CD14-positive monocyte (primary cell): ENCODE results near the gene URB2. TPM values are rescaled to one million over a fixed set of nuclear protein-coding genes. Genes with fewer than 3 reads are reported as not detected.

Source experiments
- DNase-seq, 3 donors: peaks; one replicate each; pipeline ENCODE4 v3.0.0-alpha.2; 2011 to 2022
- H2AFZ ChIP-seq: 2 replicates; pipeline ENCODE4 v1.6.0; 2012; ENCODE audit warnings: mild to moderate bottlenecking, low read depth, low read length, inconsistent platforms; ENCODE audit not compliant: insufficient read depth, poor library complexity, severe bottlenecking
- H3K27ac ChIP-seq, 2 donors: 1 replicate in 1 of 2; 2 replicates in 1 of 2; pipeline ENCODE4 v1.5.1; 2012 to 2013; ENCODE audit warnings: low read length in 2 of 2, control low read depth in 1 of 2, inconsistent platforms in 1 of 2, low read depth in 1 of 2, mild to moderate bottlenecking in 1 of 2
- H3K27me3 ChIP-seq, 2 donors: one replicate each; pipeline versions ENCODE4 v1.6.0 to v1.6.1; 2011 to 2013; ENCODE audit warnings: low read length in 2 of 2; ENCODE audit not compliant: control insufficient read depth in 2 of 2, insufficient read depth in 2 of 2
- H3K36me3 ChIP-seq, 2 donors: replicated peaks in 1 of 2; 1 replicate in 1 of 2; 2 replicates in 1 of 2; pipeline versions ENCODE4 v1.5.1 to v1.6.1; 2012 to 2013; ENCODE audit warnings: low read length in 2 of 2, control low read depth in 1 of 2, inconsistent platforms in 1 of 2, mild to moderate bottlenecking in 1 of 2; ENCODE audit not compliant: insufficient read depth in 2 of 2, control insufficient read depth in 1 of 2
- H3K4me1 ChIP-seq, 2 donors: 1 replicate in 1 of 2; 2 replicates in 1 of 2; pipeline versions ENCODE4 v1.5.1 to v1.6.1; 2012 to 2013; ENCODE audit warnings: low read length in 2 of 2, control low read depth in 1 of 2, inconsistent platforms in 1 of 2, mild to moderate bottlenecking in 1 of 2, moderate library complexity in 1 of 2; ENCODE audit not compliant: insufficient read depth in 2 of 2, control insufficient read depth in 1 of 2
- H3K4me2 ChIP-seq: replicated peaks from 2 replicates; pipeline ENCODE3; 2012; ENCODE audit warnings: low read length, moderate library complexity, mild to moderate bottlenecking; ENCODE audit not compliant: poor library complexity, severe bottlenecking; ENCODE audit errors: extremely low read depth
- H3K4me3 ChIP-seq, 3 experiments: fragments of 200-600 bp in 1 of 3; sonication (generic) in 1 of 3; replicated peaks in 1 of 3; 1 replicate in 2 of 3; 2 replicates in 1 of 3; pipeline ENCODE4 v1.5.1; 2011 to 2013; ENCODE audit warnings: low read length in 3 of 3, mild to moderate bottlenecking in 3 of 3, control low read depth in 2 of 3, low read depth in 2 of 3, inconsistent platforms in 1 of 3, moderate library complexity in 1 of 3
- H3K79me2 ChIP-seq: 2 replicates; pipeline ENCODE4 v1.6.0; 2012; ENCODE audit warnings: mild to moderate bottlenecking, control low read depth, inconsistent platforms, low read length, moderate library complexity; ENCODE audit not compliant: insufficient read depth
- H3K9ac ChIP-seq: 2 replicates; pipeline ENCODE4 v1.6.0; 2017; ENCODE audit warnings: low read length, mild to moderate bottlenecking; ENCODE audit not compliant: insufficient read depth, poor library complexity, severe bottlenecking
- H3K9me3 ChIP-seq, 2 donors: replicated peaks in 1 of 2; 1 replicate in 1 of 2; 2 replicates in 1 of 2; pipeline versions ENCODE4 v1.5.1 to v1.6.1; 2012 to 2013; ENCODE audit warnings: low read length in 2 of 2, control low read depth in 1 of 2; ENCODE audit not compliant: control insufficient read depth in 1 of 2, insufficient read depth in 1 of 2
- H4K20me1 ChIP-seq: 2 replicates; pipeline ENCODE4 v1.6.0; 2012; ENCODE audit warnings: mild to moderate bottlenecking, low read length, control low read depth, moderate library complexity; ENCODE audit not compliant: insufficient read depth
- H3K27ac Mint-ChIP-seq, 7 donors: one replicate each; pipeline ENCODE4 v1.8.0; 2020; ENCODE audit warnings: mild to moderate bottlenecking in 7 of 7, mixed read lengths in 7 of 7, moderate library complexity in 6 of 7, inconsistent platforms in 2 of 7
- H3K27me3 Mint-ChIP-seq, 3 donors: one replicate each; pipeline ENCODE4 v1.8.0; 2021 to 2022; ENCODE audit warnings: low read depth in 3 of 3, mild to moderate bottlenecking in 3 of 3, mixed read lengths in 3 of 3, moderate library complexity in 3 of 3, inconsistent platforms in 1 of 3
- H3K36me3 Mint-ChIP-seq, 2 donors: one replicate each; pipeline ENCODE4 v1.8.0; 2020; ENCODE audit warnings: mixed read lengths in 2 of 2, inconsistent platforms in 1 of 2, mild to moderate bottlenecking in 1 of 2
- H3K4me1 Mint-ChIP-seq: one replicate; pipeline ENCODE4 v1.8.0; 2020; ENCODE audit warnings: mild to moderate bottlenecking, mixed read lengths
- H3K4me3 Mint-ChIP-seq, 2 donors: one replicate each; pipeline ENCODE4 v1.8.0; 2020; ENCODE audit warnings: mild to moderate bottlenecking in 2 of 2, mixed read lengths in 2 of 2, moderate library complexity in 1 of 2
- H3K9me3 Mint-ChIP-seq, 7 donors: one replicate each; pipeline ENCODE4 v1.8.0; 2020 to 2022; ENCODE audit warnings: mixed read lengths in 7 of 7, mild to moderate bottlenecking in 6 of 7, moderate library complexity in 6 of 7, inconsistent platforms in 2 of 7
- WGBS: methylation state at CpG from one replicate; pipeline ENCODE4 v1.1.5; 2013; ENCODE audit warnings: missing lambda C conversion rate; ENCODE audit not compliant: insufficient coverage; 5-methylcytosine and 5-hydroxymethylcytosine counted together
- intact Hi-C, 2 donors: fragments of 100-400 bp; cut with micrococcal nuclease; formaldehyde crosslinking; loops; one replicate each; pipeline versions ENCODE4 v1.15.0 to v1.15.1; 2023
- polyA plus RNA-seq, 3 donors: library from polyadenylated mRNA; depleted of rRNA in 1 of 3; unstranded in 2 of 3; stranded (reverse) in 1 of 3; fragments of 300-500 nt in 2 of 3; fragments of >200 nt in 1 of 3; fragmentation: Illumina TruSeq in 2 of 3; gene quantifications; 1 replicate in 2 of 3; 2 replicates in 1 of 3; pipeline ENCODE4 v1.2.3, GENCODE V29; 2012 to 2021
- TF ChIP-seq, protein P1 (sequence below): fragments of 200-600 bp; IDR thresholded peaks from one replicate; pipeline ENCODE4 v1.8.0; 2022; ENCODE audit warnings: antibody characterized with exemption, mild to moderate bottlenecking

The URB2 gene
- polyA plus RNA-seq, 3 donors: 0.79 to 2.8 (median 1.5) TPM

DNA sequence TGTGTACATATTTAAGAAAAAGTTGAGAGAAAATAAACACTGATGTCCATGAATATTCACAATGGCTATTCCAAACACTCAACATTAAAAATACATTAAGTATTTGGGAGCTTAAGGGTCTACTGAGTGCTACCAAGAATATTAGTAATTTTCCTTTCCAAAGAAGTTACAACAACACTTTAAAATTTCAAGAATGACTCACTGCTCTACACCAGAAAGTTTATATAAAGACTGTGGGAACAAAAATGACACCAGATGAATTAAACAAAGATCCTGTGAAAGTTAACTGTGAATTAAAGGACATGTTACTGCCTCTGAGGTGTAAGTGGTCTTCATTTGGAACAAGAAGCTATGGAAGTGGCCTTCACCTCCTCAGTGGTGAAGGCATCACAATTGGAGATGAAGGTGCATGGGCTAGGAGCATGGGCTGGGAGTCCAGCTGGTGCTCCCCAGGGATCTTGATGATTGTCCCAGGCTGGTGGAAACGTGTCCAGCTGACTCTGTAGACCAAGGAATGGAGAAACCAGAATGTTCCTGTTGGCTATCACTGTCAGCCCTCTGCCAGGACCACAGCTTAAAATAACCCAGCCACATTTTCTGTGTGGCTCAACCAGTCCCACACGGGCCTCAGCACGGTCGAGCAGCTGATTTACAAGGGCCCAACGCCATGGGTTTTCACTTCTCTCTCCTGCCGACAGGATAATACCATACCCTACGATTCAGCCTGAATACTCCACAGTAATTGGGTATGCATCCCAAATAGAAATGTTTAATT lies 28.9 kb upstream of the URB2 start:
- H3K36me3 Mint-ChIP-seq: peaks cover 56 to 75% of the 10 kb centered on the region in 2 donors
- Histone ChIP-seq H3K36me3 (peaks cover 44 to 81% of the 10 kb centered on the region in 2 donors), H3K9me3 (no peaks in the 10 kb centered on the region), H3K27me3 (no peaks in the 10 kb centered on the region), H3K4me3 (no peak overlapping the region), H3K4me2 (no peak overlapping the region), H3K27ac (peak overlapping the region in 1 of 2 donors; percentile 38), H4K20me1 (peaks cover 33% of the 10 kb centered on the region), H3K9ac (no peak overlapping the region), H3K4me1 (no peaks in the 10 kb centered on the region), H3K79me2 (peaks cover 42% of the 10 kb centered on the region), H2AFZ (no peak overlapping the region)
- peak overlapping the region in 4 of 7 donors; percentile 20 to 62 (median 36) for H3K27ac Mint-ChIP-seq
- H3K27me3 Mint-ChIP-seq: no peaks in the 10 kb centered on the region
- no peaks in the 10 kb centered on the region for H3K9me3 Mint-ChIP-seq
- TF ChIP-seq, protein P1, sequence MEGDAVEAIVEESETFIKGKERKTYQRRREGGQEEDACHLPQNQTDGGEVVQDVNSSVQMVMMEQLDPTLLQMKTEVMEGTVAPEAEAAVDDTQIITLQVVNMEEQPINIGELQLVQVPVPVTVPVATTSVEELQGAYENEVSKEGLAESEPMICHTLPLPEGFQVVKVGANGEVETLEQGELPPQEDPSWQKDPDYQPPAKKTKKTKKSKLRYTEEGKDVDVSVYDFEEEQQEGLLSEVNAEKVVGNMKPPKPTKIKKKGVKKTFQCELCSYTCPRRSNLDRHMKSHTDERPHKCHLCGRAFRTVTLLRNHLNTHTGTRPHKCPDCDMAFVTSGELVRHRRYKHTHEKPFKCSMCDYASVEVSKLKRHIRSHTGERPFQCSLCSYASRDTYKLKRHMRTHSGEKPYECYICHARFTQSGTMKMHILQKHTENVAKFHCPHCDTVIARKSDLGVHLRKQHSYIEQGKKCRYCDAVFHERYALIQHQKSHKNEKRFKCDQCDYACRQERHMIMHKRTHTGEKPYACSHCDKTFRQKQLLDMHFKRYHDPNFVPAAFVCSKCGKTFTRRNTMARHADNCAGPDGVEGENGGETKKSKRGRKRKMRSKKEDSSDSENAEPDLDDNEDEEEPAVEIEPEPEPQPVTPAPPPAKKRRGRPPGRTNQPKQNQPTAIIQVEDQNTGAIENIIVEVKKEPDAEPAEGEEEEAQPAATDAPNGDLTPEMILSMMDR: no peak
- intact Hi-C loops: no loop called here
- DNase-seq: no peak
- peaks cover 21% of the 10 kb centered on the region for H3K4me1 Mint-ChIP-seq
- H3K4me3 Mint-ChIP-seq: no peak overlapping the region
- WGBS: 9% methylated on average over 4 of the region's 7 CpGs

DNA sequence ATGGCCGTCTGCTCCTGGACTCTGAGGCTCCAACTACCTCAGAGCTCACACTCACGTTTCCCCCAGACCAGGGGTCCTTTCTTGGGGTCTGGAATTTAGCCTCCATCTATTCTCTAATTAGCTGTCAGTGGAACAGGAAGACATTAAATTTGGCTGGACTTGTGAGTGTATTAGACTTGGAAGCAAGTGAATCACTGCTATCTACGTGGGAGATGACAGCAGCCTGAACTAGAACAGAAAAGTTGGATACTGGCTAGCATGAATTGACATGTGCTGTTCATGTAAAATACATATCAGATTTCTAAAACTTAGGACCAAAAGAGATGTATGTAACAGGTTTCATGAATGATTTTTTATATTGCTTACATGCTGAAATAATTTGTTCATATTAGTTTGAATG lies 28.2 kb upstream of the URB2 start:
- intact Hi-C loops: no loop called here
- H3K4me1 Mint-ChIP-seq: peaks cover 21% of the 10 kb centered on the region
- H3K9ac ChIP-seq: no peak overlapping the region
- no peaks in the 10 kb centered on the region for H3K4me1 ChIP-seq
- H3K9me3 Mint-ChIP-seq: no peaks in the 10 kb centered on the region
- TF ChIP-seq, protein P1: no peak
- no peak overlapping the region for H3K4me3 ChIP-seq
- no peaks in the 10 kb centered on the region for H3K27me3 Mint-ChIP-seq
- peaks cover 59 to 76% of the 10 kb centered on the region in 2 donors for H3K36me3 Mint-ChIP-seq
- H4K20me1 ChIP-seq: peaks cover 33% of the 10 kb centered on the region
- no peak overlapping the region for H2AFZ ChIP-seq
- H3K27ac ChIP-seq: no peak overlapping the region
- H3K36me3 ChIP-seq: peaks cover 46 to 81% of the 10 kb centered on the region in 2 donors
- no peaks in the 10 kb centered on the region for H3K9me3 ChIP-seq
- no CpG with 5 or more reads among the region's 3 CpGs for WGBS
- no peak overlapping the region for H3K4me2 ChIP-seq
- H3K27ac Mint-ChIP-seq: peak overlapping the region in 3 of 7 donors; percentile 16 to 68 (median 32)
- H3K27me3 ChIP-seq: no peaks in the 10 kb centered on the region
- no peak for DNase-seq
- peaks cover 42% of the 10 kb centered on the region for H3K79me2 ChIP-seq
- H3K4me3 Mint-ChIP-seq: no peak overlapping the region
